SH-SY5Y (cell line): ENCODE measurements around the gene NOP14.

ENCODE experiments used
- GATA2 ChIP-seq: IDR thresholded peaks from 2 replicates; pipeline ENCODE4 v1.6.1; 2011; ENCODE audit warnings: mild to moderate bottlenecking, low read depth, low read length
- GATA3 ChIP-seq: IDR thresholded peaks from 2 replicates; pipeline ENCODE4 v1.6.1; 2011; ENCODE audit warnings: low read depth, mild to moderate bottlenecking, low read length, moderate library complexity

- no peak for TF ChIP-seq GATA2
- TF ChIP-seq GATA3: no peak
Measured at GRCh38 chr4:2929469-2929868, 33.7 kb downstream of the NOP14 start.
